HCT116 (cell line): ENCODE data around the gene FNIP2. TPM values are rescaled to one million over a fixed set of nuclear protein-coding genes. Genes with fewer than 3 reads are reported as not detected.

Experiments
- ATAC-seq: fragments of 200-7000 bp; cut with Tn5 transposase; 2 replicates; pipeline ENCODE4 v1.9.1; 2020; ENCODE audit warnings: mild to moderate bottlenecking, moderate library complexity
- BruUV-seq: library from RNA; stranded (reverse); fragments of 400-500 nt; replicated peaks from 2 replicates; lab custom pipeline; 2021; lab: Mats Ljungman, UMichigan
- CTCF ChIA-PET: fragments of 300-600 bp; sonication (Branson Sonifier 250); formaldehyde crosslinking; loops from one replicate; lab custom pipeline; 2021; ENCODE audit warnings: antibody characterized with exemption; lab: Charles Lee
- POLR2A ChIA-PET: fragments of 300-600, 350-600 bp; sonication (Branson Sonifier 250); formaldehyde crosslinking; loops from one replicate; lab custom pipeline; 2021; ENCODE audit warnings: antibody characterized with exemption; lab: Charles Lee
- RAD21 ChIA-PET, 2 experiments: fragments of 300-600 bp; sonication (Branson Sonifier 250); formaldehyde crosslinking; loops; one replicate each; lab custom pipeline; 2023; ENCODE audit warnings: low total read pairs in 2 of 2; ENCODE audit not compliant: uncharacterized antibody in 2 of 2, unreplicated experiment in 2 of 2, low non-redundant PET in 1 of 2; lab: Charles Lee
- DNase-seq: peaks from one replicate; pipeline ENCODE4 v3.0.0-alpha.2; 2010; ENCODE audit warnings: low read depth, low spot score
- H2AFZ ChIP-seq: fragments of 200-600 bp; shearing (Covaris generic), sonication (generic); 2 replicates; pipeline ENCODE4 v1.6.1; 2017; ENCODE audit warnings: low read depth, mixed run types, mixed read lengths, antibody characterized with exemption, low read length; ENCODE audit not compliant: poor library complexity, severe bottlenecking
- H3K27ac ChIP-seq: 2 replicates; pipeline ENCODE4 v1.5.1; 2012; ENCODE audit warnings: low read depth, low read length
- H3K27me3 ChIP-seq: fragments of 200-600 bp; sonication (generic); 2 replicates; pipeline ENCODE4 v1.6.1; 2016; ENCODE audit warnings: mixed run types, low read length, mixed read lengths; ENCODE audit not compliant: insufficient read depth
- H3K36me3 ChIP-seq, 2 experiments: fragments of 200-500 bp in 1 of 2; fragments of 200-600 bp in 1 of 2; sonication (Bioruptor generic) in 1 of 2; sonication (generic) in 1 of 2; 2 replicates each; pipeline versions ENCODE4 v1.5.1 to v1.6.1; 2014 to 2016; ENCODE audit warnings: low read length in 2 of 2, inconsistent platforms in 1 of 2, mixed read lengths in 1 of 2, mixed run types in 1 of 2; ENCODE audit not compliant: insufficient read depth in 2 of 2, control insufficient read depth in 1 of 2
- H3K4me1 ChIP-seq, 2 experiments: fragments of 200-600 bp in 1 of 2; sonication (generic) in 1 of 2; 2 replicates each; pipeline versions ENCODE4 v1.5.1 to v1.6.1; 2012 to 2017; ENCODE audit warnings: low read length in 2 of 2, inconsistent platforms in 1 of 2, mild to moderate bottlenecking in 1 of 2, mixed read lengths in 1 of 2, mixed run types in 1 of 2, moderate library complexity in 1 of 2; ENCODE audit not compliant: insufficient read depth in 2 of 2, control insufficient read depth in 1 of 2
- H3K4me2 ChIP-seq: fragments of 200-600 bp; sonication (generic); 2 replicates; pipeline ENCODE4 v1.6.1; 2017; ENCODE audit warnings: mixed run types, low read length, mixed read lengths
- H3K4me3 ChIP-seq, 2 experiments: fragments of 200-600 bp in 1 of 2; sonication (generic) in 1 of 2; replicated peaks in 1 of 2; 2 replicates each; pipeline ENCODE4 v1.5.1; 2011 to 2016; ENCODE audit warnings: low read length in 2 of 2, control low read depth in 1 of 2, low read depth in 1 of 2, mild to moderate bottlenecking in 1 of 2, mixed read lengths in 1 of 2, mixed run types in 1 of 2
- H3K79me2 ChIP-seq: fragments of 200-600 bp; sonication (generic); 2 replicates; pipeline ENCODE4 v1.6.1; 2017; ENCODE audit warnings: mild to moderate bottlenecking, mixed run types, low read length, moderate library complexity, mixed read lengths; ENCODE audit not compliant: insufficient read depth
- H3K9ac ChIP-seq: fragments of 200-600 bp; sonication (generic); 2 replicates; pipeline ENCODE4 v1.6.1; 2016; ENCODE audit warnings: low read length, mixed read lengths
- H3K9me2 ChIP-seq: fragments of 200-600 bp; sonication (generic), shearing (Covaris generic); 2 replicates; pipeline ENCODE4 v1.6.1; 2017; ENCODE audit warnings: mixed run types, mild to moderate bottlenecking, moderate library complexity; ENCODE audit not compliant: insufficient read depth
- H3K9me3 ChIP-seq, 2 experiments: fragments of 200-500 bp in 1 of 2; fragments of 200-600 bp in 1 of 2; sonication (Bioruptor generic) in 1 of 2; sonication (generic) in 1 of 2; 2 replicates each; pipeline ENCODE4 v1.6.1; 2014 to 2017; ENCODE audit warnings: low read length in 2 of 2, mixed read lengths in 2 of 2, inconsistent platforms in 1 of 2, low read depth in 1 of 2, mild to moderate bottlenecking in 1 of 2, mixed run types in 1 of 2, moderate library complexity in 1 of 2; ENCODE audit not compliant: control insufficient read depth in 1 of 2, insufficient read depth in 1 of 2
- H4K20me1 ChIP-seq: fragments of 200-600 bp; sonication (generic), shearing (Covaris generic); 2 replicates; pipeline ENCODE4 v1.6.1; 2017; ENCODE audit warnings: mixed run types, mild to moderate bottlenecking, moderate library complexity; ENCODE audit not compliant: insufficient read depth
- ATF3 ChIP-seq: IDR thresholded peaks from 2 replicates; pipeline ENCODE4 v1.6.1; 2012
- CBX3 ChIP-seq: IDR thresholded peaks from 2 replicates; pipeline ENCODE4 v1.6.1; 2012; ENCODE audit warnings: low read depth
- CEBPB ChIP-seq: IDR thresholded peaks from 2 replicates; pipeline ENCODE4 v1.6.1; 2012; ENCODE audit warnings: low read depth
- CTCF ChIP-seq, 3 experiments: fragments of 200-600 bp in 1 of 3; sonication (generic) in 1 of 3; IDR thresholded peaks in 2 of 3; conservative IDR thresholded peaks in 1 of 3; 2 replicates each; pipeline ENCODE4 v1.5.1; 2012 to 2017; ENCODE audit warnings: low read depth in 2 of 3, low read length in 2 of 3, antibody characterized with exemption in 1 of 3, borderline replicate concordance in 1 of 3, control low read depth in 1 of 3, mild to moderate bottlenecking in 1 of 3, mixed read lengths in 1 of 3, mixed run types in 1 of 3, moderate library complexity in 1 of 3; ENCODE audit not compliant: insufficient read depth in 1 of 3
- EGR1 ChIP-seq: IDR thresholded peaks from 2 replicates; pipeline ENCODE4 v1.6.1; 2012; ENCODE audit warnings: low read depth
- EZH2 ChIP-seq: fragments of 200-600 bp; sonication (generic); IDR thresholded peaks from 2 replicates; pipeline ENCODE4 v1.6.1; 2017; ENCODE audit warnings: antibody characterized with exemption, mixed run types
- EZH2phosphoT487 ChIP-seq: fragments of 200-600 bp; IDR thresholded peaks from 2 replicates; pipeline ENCODE4 v1.6.1; 2018; ENCODE audit warnings: antibody characterized with exemption, borderline replicate concordance
- FOSL1 ChIP-seq: IDR thresholded peaks from 2 replicates; pipeline ENCODE4 v1.6.1; 2012; ENCODE audit warnings: low read depth
- JUND ChIP-seq: IDR thresholded peaks from 2 replicates; pipeline ENCODE4 v1.6.1; 2012
- MAX ChIP-seq: IDR thresholded peaks from 2 replicates; pipeline ENCODE4 v1.6.1; 2012
- REST ChIP-seq: IDR thresholded peaks from 2 replicates; pipeline ENCODE4 v1.6.1; 2012; ENCODE audit warnings: low read depth
- SP1 ChIP-seq: IDR thresholded peaks from 2 replicates; pipeline ENCODE4 v1.6.1; 2012; ENCODE audit warnings: low read depth
- SRF ChIP-seq: IDR thresholded peaks from 2 replicates; pipeline ENCODE4 v1.6.1; 2012; ENCODE audit warnings: low read depth
- TCF7L2 ChIP-seq: IDR thresholded peaks from 2 replicates; pipeline ENCODE4 v1.7.0; 2011; ENCODE audit warnings: borderline replicate concordance, inconsistent platforms; ENCODE audit not compliant: insufficient read depth, insufficient read length; ENCODE audit errors: extremely low read depth
- YY1 ChIP-seq: IDR thresholded peaks from 2 replicates; pipeline ENCODE4 v1.6.1; 2011; ENCODE audit warnings: low read length, low read depth, moderate library complexity, mild to moderate bottlenecking; ENCODE audit not compliant: insufficient replicate concordance; ENCODE audit errors: extremely low read depth
- ZBTB33 ChIP-seq: IDR thresholded peaks from 2 replicates; pipeline ENCODE4 v1.6.1; 2011; ENCODE audit warnings: mild to moderate bottlenecking, low read length, moderate library complexity; ENCODE audit not compliant: insufficient replicate concordance; ENCODE audit errors: extremely low read depth
- ZFX ChIP-seq: fragments of 450-650 bp; IDR thresholded peaks from 2 replicates; pipeline ENCODE4 v1.6.1; 2017
- ZNF274 ChIP-seq: fragments of 200-500 bp; sonication (Bioruptor generic); IDR thresholded peaks from 2 replicates; pipeline ENCODE4 v1.6.1; 2014; ENCODE audit warnings: mild to moderate bottlenecking, low read depth, low read length, inconsistent platforms
- intact Hi-C: fragments of 100-400 bp; cut with micrococcal nuclease; formaldehyde crosslinking; loops from 2 replicates; pipeline ENCODE4 v1.10.0; 2022
- total RNA-seq: library from RNA; stranded (reverse); gene quantifications from one replicate; pipeline ENCODE4 v1.2.1, GENCODE V29; 2021; ENCODE audit not compliant: unreplicated experiment

The FNIP2 gene
- total RNA-seq, 1 experiment from 2014 or later, result 4.8 TPM

GRCh38 chr4:158837527-158838141 is 68.8 kb downstream of the FNIP2 start:
- Histone ChIP-seq H3K4me2 (no peak overlapping the region), H3K27me3 (no peaks in the 10 kb centered on the region), H3K79me2 (no peaks in the 10 kb centered on the region), H4K20me1 (no peaks in the 10 kb centered on the region), H2AFZ (no peak overlapping the region), H3K9ac (no peak overlapping the region), H3K9me3 (no peaks in the 10 kb centered on the region), H3K36me3 (no peaks in the 10 kb centered on the region), H3K4me3 (no peak overlapping the region), H3K27ac (no peak overlapping the region), H3K4me1 (no peaks in the 10 kb centered on the region; a peak in 1 of 4 replicates), H3K9me2 (no peaks in the 10 kb centered on the region)
- intact Hi-C loops, result no loop called here
- POLR2A ChIA-PET, result no interaction called here
- DNase-seq (no peak), ATAC-seq (no peak)
- no TSS peak for BruUV-seq
- RAD21 ChIA-PET, result no interaction called here
- CTCF ChIA-PET, result interaction anchor here (1.1 kb wide), 1 partner anchor 366 kb away, joined by 3 read pairs; no protein-coding TSS in a partner anchor
- TF ChIP-seq EZH2, result no peak
- no peak for TF ChIP-seq CEBPB
- no peak for TF ChIP-seq REST
- TF ChIP-seq ZFX, result no peak
- TF ChIP-seq CBX3, result no peak
- TF ChIP-seq SP1, result no peak
- TF ChIP-seq EGR1, result no peak
- no peak for TF ChIP-seq TCF7L2
- TF ChIP-seq ZBTB33, result no peak
- no peak for TF ChIP-seq EZH2phosphoT487
- TF ChIP-seq YY1, result no peak
- no peak for TF ChIP-seq SRF
- TF ChIP-seq CTCF (IDR thresholded peaks at IDR 0.05 in 2 of 3, conservative IDR thresholded peaks at IDR 0.05 in 1 of 3; ENCODE audit: borderline replicate concordance in 1 of 3, insufficient read depth in 1 of 3, low read depth in 2 of 3, low read length in 2 of 3), result no peak
- TF ChIP-seq ATF3, result no peak
- TF ChIP-seq ZNF274, result no peak
- no peak for TF ChIP-seq MAX
- TF ChIP-seq JUND, result no peak
- TF ChIP-seq FOSL1, result no peak
